Body of pancreas (tissue), 4 donors: Measurements from ENCODE around the gene ADRM1. TPM values are rescaled to one million over a fixed set of nuclear protein-coding genes. Genes with fewer than 3 reads are reported as not detected.

Experiments
- ATAC-seq: fragments of 150-250 bp; one replicate; pipeline ENCODE4 v1.9.1; 2016
- DNase-seq, 4 donors: peaks; one replicate each; pipeline ENCODE4 v3.0.0-alpha.2; 2019
- H3K27ac ChIP-seq, 4 donors: fragments of 200-600 bp; sonication (generic); 1 replicate in 3 of 4; 2 replicates in 1 of 4; pipeline versions ENCODE4 v1.5.1 to v1.6.1; 2016 to 2019; ENCODE audit warnings: mild to moderate bottlenecking in 1 of 4, mixed read lengths in 1 of 4, moderate library complexity in 1 of 4
- H3K27me3 ChIP-seq, 2 donors: fragments of 200-600 bp; sonication (generic); one replicate each; pipeline ENCODE4 v1.6.0; 2016; ENCODE audit warnings: mild to moderate bottlenecking in 1 of 2
- H3K36me3 ChIP-seq, 2 donors: fragments of 200-600 bp; sonication (generic); replicated peaks in 1 of 2; 2 replicates each; pipeline ENCODE4 v1.5.1; 2016; ENCODE audit warnings: low read depth in 2 of 2; ENCODE audit not compliant: insufficient read depth in 1 of 2
- H3K4me1 ChIP-seq: fragments of 200-600 bp; sonication (generic); one replicate; pipeline ENCODE4 v1.6.0; 2016
- H3K4me3 ChIP-seq, 2 donors: fragments of 200-600 bp; sonication (generic); 1 replicate in 1 of 2; 2 replicates in 1 of 2; pipeline ENCODE4 v1.5.1; 2016 to 2019
- H3K9me3 ChIP-seq, 3 donors: fragments of 200-600 bp; sonication (generic); 1 replicate in 2 of 3; 2 replicates in 1 of 3; pipeline ENCODE4 v1.5.1; 2016
- CTCF ChIP-seq, 7 experiments: fragments of 450-650 bp in 4 of 7; fragments of 200-600 bp in 3 of 7; sonication (generic) in 3 of 7; IDR thresholded peaks; one replicate each; pipeline ENCODE4 v1.5.1; 2016 to 2019; ENCODE audit warnings: antibody characterized with exemption in 7 of 7
- POLR2A ChIP-seq, 3 donors: fragments of 450-650 bp; IDR thresholded peaks; one replicate each; pipeline ENCODE4 v1.6.1; 2016; ENCODE audit warnings: antibody characterized with exemption in 3 of 3, mild to moderate bottlenecking in 2 of 3
- WGBS, 2 donors: methylation state at CpG; one replicate each; pipeline ENCODE4 v1.1.5; 2017; 5-methylcytosine and 5-hydroxymethylcytosine counted together
- intact Hi-C: fragments of 100-400 bp; cut with DNase I; formaldehyde crosslinking; loops from one replicate; pipeline ENCODE4 v1.15.1; 2023
- total RNA-seq, 2 donors: library from RNA; depleted of rRNA; stranded (reverse); fragments of >200 nt; gene quantifications; one replicate each; pipeline ENCODE4 v1.1.0, GENCODE V29; 2016

ADRM1 gene
- total RNA-seq, 2 donors from 2014 or later = 79.9 to 104 TPM

- peaks cover 0 to 51% of the 10 kb centered on the region in 2 donors for H3K36me3 ChIP-seq
- H3K4me1 ChIP-seq = no peaks in the 10 kb centered on the region
- intact Hi-C loops = no loop called here
- no peak for TF ChIP-seq POLR2A (IDR thresholded peaks at IDR 0.05)
- no peak for TF ChIP-seq CTCF (IDR thresholded peaks at IDR 0.05)
- 91 to 92% methylated on average over 21 to 29 of the region's 31 CpGs for WGBS, 2 donors
- no peak for ATAC-seq
- H3K27ac ChIP-seq = no peak overlapping the region
- H3K9me3 ChIP-seq = no peaks in the 10 kb centered on the region
- no peak for DNase-seq
- no peak overlapping the region for H3K4me3 ChIP-seq
- no peaks in the 10 kb centered on the region for H3K27me3 ChIP-seq
Measured at GRCh38 chr20:62281161-62281933, 21.4 kb upstream of the ADRM1 start.

GRCh38 chr20:62282103-62282502 lies 20.7 kb upstream of the ADRM1 start:
- Histone ChIP-seq H3K36me3 (peaks cover 0 to 56% of the 10 kb centered on the region in 2 donors), H3K27me3 (no peaks in the 10 kb centered on the region), H3K4me1 (no peaks in the 10 kb centered on the region), H3K27ac (no peak overlapping the region), H3K9me3 (no peaks in the 10 kb centered on the region), H3K4me3 (no peak overlapping the region)
- ATAC-seq (no peak), DNase-seq (no peak)
- intact Hi-C loops = no loop called here
- TF ChIP-seq CTCF (IDR thresholded peaks at IDR 0.05) (no peak), POLR2A (IDR thresholded peaks at IDR 0.05) (no peak)
- WGBS, 2 donors = 93 to 94% methylated on average over 7 of the region's 7 CpGs

DNA sequence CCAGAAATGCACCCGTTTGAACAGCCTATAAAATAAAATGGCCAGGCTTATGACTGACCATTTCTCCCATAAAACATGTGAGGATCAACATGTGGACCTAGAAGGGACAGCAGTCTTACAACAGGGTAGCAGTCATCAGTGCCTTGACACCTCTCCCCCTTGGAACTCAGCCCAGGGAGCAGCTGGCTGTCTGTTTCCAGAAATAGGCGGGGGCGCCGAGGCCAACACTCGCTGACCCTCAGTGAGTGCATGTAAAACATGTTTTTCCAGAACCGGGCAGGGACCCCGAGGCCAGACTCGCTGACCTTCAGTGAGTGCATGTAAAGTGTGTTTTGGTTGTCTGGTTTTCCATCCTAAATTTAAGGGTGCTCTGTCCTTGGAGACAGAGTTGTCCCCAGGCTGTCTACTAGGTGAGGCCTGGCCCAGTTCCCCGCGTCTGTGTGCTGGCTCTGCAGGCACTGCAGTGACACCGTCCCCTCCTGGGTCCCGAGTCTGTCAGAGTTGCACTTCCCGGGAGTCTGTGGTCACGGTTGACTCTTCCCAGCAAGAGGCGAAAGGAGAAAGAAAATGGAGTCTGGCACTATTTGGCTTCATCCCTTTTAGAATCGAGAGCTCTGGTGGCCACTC lies 19.8 kb upstream of the ADRM1 start:
- WGBS, 2 donors = 67 to 78% methylated on average over 2 to 16 of the region's 16 CpGs
- DNase-seq (no peak), ATAC-seq (no peak)
- no peak for TF ChIP-seq CTCF (IDR thresholded peaks at IDR 0.05)
- no peak for TF ChIP-seq POLR2A (IDR thresholded peaks at IDR 0.05)
- no peaks in the 10 kb centered on the region for H3K9me3 ChIP-seq
- no peaks in the 10 kb centered on the region for H3K27me3 ChIP-seq
- H3K27ac ChIP-seq = no peak overlapping the region
- no peak overlapping the region for H3K4me3 ChIP-seq
- no peaks in the 10 kb centered on the region for H3K4me1 ChIP-seq
- intact Hi-C loops = no loop called here
- peaks cover 0 to 56% of the 10 kb centered on the region in 2 donors for H3K36me3 ChIP-seq

- Histone ChIP-seq H3K27ac (no peak overlapping the region), H3K9me3 (no peaks in the 10 kb centered on the region), H3K27me3 (no peaks in the 10 kb centered on the region), H3K36me3 (peaks cover 5 to 56% of the 10 kb centered on the region in 2 donors), H3K4me3 (no peak overlapping the region), H3K4me1 (no peaks in the 10 kb centered on the region)
- no peak for ATAC-seq
- intact Hi-C loops = no loop called here
- TF ChIP-seq CTCF (IDR thresholded peaks at IDR 0.05) = no peak
- no peak for TF ChIP-seq POLR2A (IDR thresholded peaks at IDR 0.05)
- no peak for DNase-seq
- WGBS, 2 donors = 82 to 93% methylated on average over 2 to 6 of the region's 6 CpGs
Measured at GRCh38 chr20:62284448-62284847, 18.3 kb upstream of the ADRM1 start.
